Measurements from ENCODE around the gene CFD. TPM values are rescaled to one million over a fixed set of nuclear protein-coding genes. Genes with fewer than 3 reads are reported as not detected.

The CFD gene
- total RNA-seq, 2 experiments from 2014 or later, result 2.3 to 2.9 TPM

DNA sequence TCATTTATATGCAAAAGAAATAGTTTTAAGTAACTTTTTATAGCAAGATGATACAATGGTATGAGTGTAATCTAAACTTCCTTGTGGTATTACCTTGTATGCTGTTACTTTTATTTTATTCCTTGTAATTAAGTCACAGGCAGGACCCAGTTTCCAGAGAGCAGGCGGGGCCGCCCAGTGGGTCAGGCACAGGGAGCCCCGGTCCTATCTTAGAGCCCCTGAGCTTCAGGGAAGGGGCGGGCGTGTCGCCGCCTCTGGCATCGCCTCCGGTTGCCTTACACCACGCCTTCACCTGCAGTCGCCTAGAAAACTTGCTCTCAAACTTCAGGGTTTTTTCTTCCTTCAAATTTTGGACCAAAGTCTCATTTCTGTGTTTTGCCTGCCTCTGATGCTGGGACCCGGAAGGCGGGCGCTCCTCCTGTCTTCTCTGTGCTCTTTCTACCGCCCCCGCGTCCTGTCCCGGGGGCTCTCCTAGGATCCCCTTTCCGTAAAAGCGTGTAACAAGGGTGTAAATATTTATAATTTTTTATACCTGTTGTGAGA lies 47.9 kb upstream of the CFD start:
- H3K27me3 Mint-ChIP-seq, result no peaks in the 10 kb centered on the region
- POLR2A ChIA-PET, result no interaction called here
- H3K27ac Mint-ChIP-seq, result no peak overlapping the region

GRCh38 chr19:812049-812746 lies 47.3 kb upstream of the CFD start:
- Histone ChIP-seq H3K9me3 (ENCODE audit: control insufficient read depth in 1 of 2, insufficient read depth in 1 of 2, low read length in 2 of 2) (peaks cover 0 to 11% of the 10 kb centered on the region in 2 experiments), H3K27ac (ENCODE audit: low read depth in 1 of 2, low read length in 2 of 2) (no peak overlapping the region), H3K4me3 (ENCODE audit: low read length) (no peak overlapping the region), H3K27me3 (ENCODE audit: control insufficient read depth in 1 of 2, insufficient read depth in 2 of 2, low read length in 2 of 2) (no peaks in the 10 kb centered on the region), H3K4me1 (ENCODE audit: insufficient read depth, low read length) (no peaks in the 10 kb centered on the region), H3K36me3 (ENCODE audit: insufficient read depth, low read length) (peaks cover 50% of the 10 kb centered on the region)
- TF ChIP-seq CTCF (IDR thresholded peaks at IDR 0.05), result no peak
- H3K36me3 Mint-ChIP-seq (ENCODE audit: low read depth), result peaks cover 59% of the 10 kb centered on the region
- ChIA-PET CTCF (no interaction called here), POLR2A (no interaction called here)
- no peaks in the 10 kb centered on the region for H3K9me3 Mint-ChIP-seq
- no peak for DNase-seq
- intact Hi-C loops (cut with DNase I, micrococcal nuclease), result no loop called here
- no peaks in the 10 kb centered on the region for H3K27me3 Mint-ChIP-seq
- H3K27ac Mint-ChIP-seq, result no peak overlapping the region
- no peak overlapping the region for H3K4me3 Mint-ChIP-seq
- ATAC-seq (ENCODE audit: poor library complexity), result no peak
- H3K4me1 Mint-ChIP-seq (ENCODE audit: low read depth), result peaks cover 5% of the 10 kb centered on the region

More for the DNA sequence above, 47.9 kb upstream of the CFD start:
- Mint-ChIP-seq H3K36me3 (ENCODE audit: low read depth) (peaks cover 60% of the 10 kb centered on the region), H3K4me1 (ENCODE audit: low read depth) (peaks cover 7% of the 10 kb centered on the region), H3K9me3 (no peaks in the 10 kb centered on the region), H3K4me3 (no peak overlapping the region)
- Histone ChIP-seq H3K4me1 (ENCODE audit: insufficient read depth, low read length) (peaks cover 5% of the 10 kb centered on the region), H3K4me3 (ENCODE audit: low read length) (no peak overlapping the region), H3K27ac (ENCODE audit: low read depth in 1 of 2, low read length in 2 of 2) (no peak overlapping the region), H3K36me3 (ENCODE audit: insufficient read depth, low read length) (peaks cover 57% of the 10 kb centered on the region), H3K27me3 (ENCODE audit: control insufficient read depth in 1 of 2, insufficient read depth in 2 of 2, low read length in 2 of 2) (no peaks in the 10 kb centered on the region), H3K9me3 (ENCODE audit: control insufficient read depth in 1 of 2, insufficient read depth in 1 of 2, low read length in 2 of 2) (peaks cover 0 to 11% of the 10 kb centered on the region in 2 experiments)
- TF ChIP-seq CTCF (IDR thresholded peaks at IDR 0.05), result no peak
- intact Hi-C loops (cut with DNase I, micrococcal nuclease), result no loop called here
- no peak for DNase-seq
- CTCF ChIA-PET, result no interaction called here
- no peak for ATAC-seq (ENCODE audit: poor library complexity)

- H3K27me3 Mint-ChIP-seq, result no peaks in the 10 kb centered on the region
- H3K36me3 Mint-ChIP-seq (ENCODE audit: low read depth), result peaks cover 54% of the 10 kb centered on the region
- Histone ChIP-seq H3K27ac (ENCODE audit: low read depth in 1 of 2, low read length in 2 of 2) (no peak overlapping the region), H3K27me3 (ENCODE audit: control insufficient read depth in 1 of 2, insufficient read depth in 2 of 2, low read length in 2 of 2) (no peaks in the 10 kb centered on the region), H3K4me3 (ENCODE audit: low read length) (no peak overlapping the region), H3K4me1 (ENCODE audit: insufficient read depth, low read length) (no peaks in the 10 kb centered on the region), H3K9me3 (ENCODE audit: control insufficient read depth in 1 of 2, insufficient read depth in 1 of 2, low read length in 2 of 2) (peaks cover 0 to 11% of the 10 kb centered on the region in 2 experiments), H3K36me3 (ENCODE audit: insufficient read depth, low read length) (peaks cover 45% of the 10 kb centered on the region)
- intact Hi-C loops (cut with DNase I, micrococcal nuclease), result no loop called here
- POLR2A ChIA-PET, result no interaction called here
- ATAC-seq (ENCODE audit: poor library complexity), result no peak
- no peak for TF ChIP-seq CTCF (IDR thresholded peaks at IDR 0.05)
- no peaks in the 10 kb centered on the region for H3K4me1 Mint-ChIP-seq (ENCODE audit: low read depth)
- no peak for DNase-seq
- no peaks in the 10 kb centered on the region for H3K9me3 Mint-ChIP-seq
- no peak overlapping the region for H3K4me3 Mint-ChIP-seq
- no peak overlapping the region for H3K27ac Mint-ChIP-seq
- CTCF ChIA-PET, result interaction anchor here (0.6 kb wide), 1 partner anchor 160 kb away, joined by 3 read pairs; no protein-coding TSS in a partner anchor
Observed at GRCh38 chr19:812747-813218, 46.7 kb upstream of the CFD start.
